Osteoblast (primary cell): ENCODE data around the gene CABLES1. TPM values are rescaled to one million over a fixed set of nuclear protein-coding genes. Genes with fewer than 3 reads are reported as not detected.

Experiments
- DNase-seq: peaks from one replicate; pipeline ENCODE4 v3.0.0; 2011; ENCODE audit warnings: low spot score, mixed read lengths; ENCODE audit not compliant: insufficient read length; ENCODE audit errors: missing footprints
- H2AFZ ChIP-seq: 2 replicates; pipeline ENCODE4 v1.6.0; 2011; ENCODE audit warnings: mild to moderate bottlenecking, low read length
- H3K27ac ChIP-seq: 2 replicates; pipeline ENCODE4 v1.5.1; 2011; ENCODE audit warnings: mild to moderate bottlenecking, low read depth, low read length, moderate library complexity
- H3K27me3 ChIP-seq: 2 replicates; pipeline ENCODE4 v1.6.0; 2012; ENCODE audit warnings: mild to moderate bottlenecking, control low read depth, inconsistent platforms, low read length, moderate library complexity; ENCODE audit not compliant: insufficient read depth
- H3K36me3 ChIP-seq: 2 replicates; pipeline ENCODE4 v1.5.1; 2011; ENCODE audit warnings: mild to moderate bottlenecking, low read length, control low read depth, moderate library complexity; ENCODE audit not compliant: insufficient read depth
- H3K4me1 ChIP-seq: 2 replicates; pipeline ENCODE4 v1.5.1; 2011; ENCODE audit warnings: mild to moderate bottlenecking, low read length, control low read depth, moderate library complexity; ENCODE audit not compliant: insufficient read depth
- H3K4me2 ChIP-seq: 2 replicates; pipeline ENCODE4 v1.6.0; 2011; ENCODE audit warnings: mild to moderate bottlenecking, low read length; ENCODE audit not compliant: insufficient read depth
- H3K4me3 ChIP-seq: fragments of 200-600 bp; sonication (generic); 3 replicates; pipeline ENCODE4 v1.5.1; 2012; ENCODE audit warnings: mild to moderate bottlenecking, low read length, inconsistent platforms; ENCODE audit not compliant: insufficient read depth
- H3K79me2 ChIP-seq: 2 replicates; pipeline ENCODE4 v1.6.0; 2012; ENCODE audit warnings: mild to moderate bottlenecking, low read length, control low read depth, inconsistent platforms; ENCODE audit not compliant: insufficient read depth
- H3K9me3 ChIP-seq: 2 replicates; pipeline ENCODE4 v1.5.1; 2011; ENCODE audit warnings: low read depth, low read length, control low read depth
- H4K20me1 ChIP-seq: 2 replicates; pipeline ENCODE4 v1.6.0; 2012; ENCODE audit warnings: mild to moderate bottlenecking, low read length, control low read depth; ENCODE audit not compliant: insufficient read depth
- CTCF ChIP-seq: IDR thresholded peaks from 2 replicates; pipeline ENCODE4 v1.5.1; 2011; ENCODE audit warnings: mild to moderate bottlenecking, low read depth, low read length, moderate library complexity; ENCODE audit errors: extremely low read depth
- total RNA-seq: library from RNA; depleted of rRNA; stranded (reverse); fragments of >200 nt; gene quantifications from 2 replicates; pipeline ENCODE4 v1.2.3, GENCODE V29; 2012

The CABLES1 gene
- total RNA-seq, 1 donor, result 13.0 TPM

DNA sequence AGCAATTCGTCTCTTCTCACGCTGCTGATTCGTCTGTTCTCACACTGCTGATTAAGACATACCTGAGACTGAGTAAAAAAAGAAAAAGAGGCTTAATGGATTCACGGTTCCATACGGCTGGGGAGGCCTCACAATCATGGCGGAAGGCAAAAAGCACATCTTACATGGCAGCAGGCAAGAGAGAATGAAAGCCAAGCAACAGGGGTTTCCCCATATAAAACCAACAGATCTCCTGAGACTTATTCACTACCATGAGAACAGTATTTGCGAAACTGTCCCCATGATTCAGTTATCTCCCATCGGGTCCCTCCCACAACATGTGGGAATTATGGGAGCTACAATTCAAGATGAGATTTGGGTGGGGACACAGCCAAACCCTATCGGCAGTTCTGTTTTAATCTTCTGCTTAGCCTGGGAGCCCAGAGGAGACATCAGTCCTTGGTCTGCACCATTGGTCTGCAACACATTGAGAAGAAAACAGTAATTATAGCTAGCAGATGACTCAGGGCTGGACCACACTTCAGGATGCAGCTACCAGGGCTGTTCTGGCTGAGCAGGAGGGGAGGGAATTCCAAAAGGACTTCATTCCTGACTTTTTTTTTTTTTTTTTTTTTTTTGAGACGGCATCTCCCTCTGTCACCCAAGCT, 69.4 kb downstream of the CABLES1 start:
- DNase-seq, result no peak
- Histone ChIP-seq H3K4me1 (peaks cover 8% of the 10 kb centered on the region), H2AFZ (no peak overlapping the region), H4K20me1 (no peaks in the 10 kb centered on the region), H3K4me2 (no peak overlapping the region), H3K27me3 (no peaks in the 10 kb centered on the region), H3K4me3 (no peak overlapping the region), H3K9me3 (peaks cover 6% of the 10 kb centered on the region), H3K27ac (no peak overlapping the region), H3K79me2 (no peaks in the 10 kb centered on the region), H3K36me3 (peaks cover 5% of the 10 kb centered on the region)
- TF ChIP-seq CTCF, result no peak

- H3K4me1 ChIP-seq, result peaks cover 8% of the 10 kb centered on the region
- peaks cover 6% of the 10 kb centered on the region for H3K9me3 ChIP-seq
- H3K36me3 ChIP-seq, result peaks cover 5% of the 10 kb centered on the region
- no peaks in the 10 kb centered on the region for H4K20me1 ChIP-seq
- H2AFZ ChIP-seq, result no peak overlapping the region
- H3K4me3 ChIP-seq, result no peak overlapping the region
- TF ChIP-seq CTCF, result no peak
- no peak for DNase-seq
- no peak overlapping the region for H3K27ac ChIP-seq
- no peaks in the 10 kb centered on the region for H3K27me3 ChIP-seq
- no peaks in the 10 kb centered on the region for H3K79me2 ChIP-seq
- H3K4me2 ChIP-seq, result no peak overlapping the region
These were observed 70.7 kb downstream of the CABLES1 start for GRCh38 chr18:23205980-23206379.

DNA sequence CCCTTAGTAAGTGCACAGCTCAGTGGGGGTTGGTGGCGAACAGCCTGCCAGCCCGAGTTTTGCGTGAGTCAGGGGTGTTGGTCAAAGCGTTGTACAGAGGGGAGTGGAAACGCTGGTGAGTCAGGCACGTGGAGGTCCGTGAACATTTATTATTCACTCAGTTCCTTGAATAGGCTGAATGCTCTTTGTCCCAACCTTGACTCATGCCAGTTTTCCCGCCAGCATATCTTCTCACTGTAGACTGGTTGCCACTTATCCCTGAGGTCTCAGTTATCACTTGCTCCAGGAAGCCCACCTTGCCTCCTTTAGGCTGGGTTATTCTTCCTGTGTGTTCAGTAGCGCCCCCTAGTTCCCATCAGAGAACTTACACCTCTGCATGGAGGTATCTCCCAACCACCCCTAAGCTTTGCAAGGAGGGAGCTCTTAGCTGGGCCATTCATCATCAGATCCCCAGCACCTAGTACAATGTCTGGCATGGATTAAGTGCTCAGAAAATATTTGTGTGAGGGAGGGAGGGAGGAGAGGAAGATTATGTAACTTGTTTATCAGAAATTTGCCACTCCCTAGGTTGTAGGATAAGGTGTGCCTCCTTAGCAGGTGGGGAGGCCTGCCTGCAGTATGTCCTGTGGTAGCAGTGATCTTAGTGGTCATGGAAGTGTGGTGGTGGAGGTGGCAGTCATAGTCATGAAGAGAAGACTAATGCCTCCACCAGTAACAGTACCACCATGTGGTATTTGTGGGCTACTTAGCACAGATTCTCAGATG, 72.1 kb downstream of the CABLES1 start:
- H3K4me3 ChIP-seq, result no peak overlapping the region
- H2AFZ ChIP-seq, result no peak overlapping the region
- H4K20me1 ChIP-seq, result no peaks in the 10 kb centered on the region
- peaks cover 5% of the 10 kb centered on the region for H3K36me3 ChIP-seq
- H3K9me3 ChIP-seq, result peaks cover 6% of the 10 kb centered on the region
- H3K4me1 ChIP-seq, result peaks cover 8% of the 10 kb centered on the region
- no peaks in the 10 kb centered on the region for H3K27me3 ChIP-seq
- no peak overlapping the region for H3K27ac ChIP-seq
- no peak overlapping the region for H3K4me2 ChIP-seq
- no peaks in the 10 kb centered on the region for H3K79me2 ChIP-seq
- DNase-seq, result peak; percentile 74
- TF ChIP-seq CTCF, result peak; percentile 28

DNA sequence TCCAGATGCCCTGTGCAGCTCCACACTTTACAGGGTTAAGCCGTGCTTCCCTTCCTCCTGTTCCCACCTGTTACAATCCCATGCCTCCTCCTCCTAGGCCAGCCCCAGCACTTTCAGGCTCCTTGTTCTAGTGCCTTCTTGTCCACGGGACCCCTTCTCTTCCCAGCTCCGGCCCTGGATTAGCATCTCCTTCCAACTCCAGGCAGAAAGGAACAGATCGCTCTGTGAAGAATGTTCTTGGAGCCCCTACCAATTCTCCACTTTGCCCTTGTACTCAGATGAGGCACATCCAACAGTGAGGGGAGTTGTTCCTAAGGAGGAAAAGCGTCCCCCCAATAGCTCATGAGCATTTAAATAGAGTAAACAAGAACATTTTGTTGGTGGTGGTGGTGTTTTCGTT, 72.7 kb downstream of the CABLES1 start:
- Histone ChIP-seq H3K4me1 (peaks cover 13% of the 10 kb centered on the region), H3K27me3 (no peaks in the 10 kb centered on the region), H3K9me3 (peaks cover 6% of the 10 kb centered on the region), H3K27ac (no peak overlapping the region), H3K36me3 (peaks cover 5% of the 10 kb centered on the region), H4K20me1 (no peaks in the 10 kb centered on the region), H3K79me2 (no peaks in the 10 kb centered on the region), H3K4me2 (no peak overlapping the region), H2AFZ (no peak overlapping the region), H3K4me3 (no peak overlapping the region)
- no peak for DNase-seq
- TF ChIP-seq CTCF, result no peak
